Measurements from ENCODE around the gene ROCK1. TPM values are rescaled to one million over a fixed set of nuclear protein-coding genes. Genes with fewer than 3 reads are reported as not detected.
A peak's percentile ranks its signal among the peaks of the same experiment; 100 is the strongest.
"Not testable (repeated sequence)": the region's sequence is repeated elsewhere in the genome, so short reads cannot be mapped to it uniquely, and the experiment has no call there.

Gene ROCK1
- total RNA-seq, 6 donors from 2014 or later = 49.4 to 134 (median 75.9) TPM

DNA sequence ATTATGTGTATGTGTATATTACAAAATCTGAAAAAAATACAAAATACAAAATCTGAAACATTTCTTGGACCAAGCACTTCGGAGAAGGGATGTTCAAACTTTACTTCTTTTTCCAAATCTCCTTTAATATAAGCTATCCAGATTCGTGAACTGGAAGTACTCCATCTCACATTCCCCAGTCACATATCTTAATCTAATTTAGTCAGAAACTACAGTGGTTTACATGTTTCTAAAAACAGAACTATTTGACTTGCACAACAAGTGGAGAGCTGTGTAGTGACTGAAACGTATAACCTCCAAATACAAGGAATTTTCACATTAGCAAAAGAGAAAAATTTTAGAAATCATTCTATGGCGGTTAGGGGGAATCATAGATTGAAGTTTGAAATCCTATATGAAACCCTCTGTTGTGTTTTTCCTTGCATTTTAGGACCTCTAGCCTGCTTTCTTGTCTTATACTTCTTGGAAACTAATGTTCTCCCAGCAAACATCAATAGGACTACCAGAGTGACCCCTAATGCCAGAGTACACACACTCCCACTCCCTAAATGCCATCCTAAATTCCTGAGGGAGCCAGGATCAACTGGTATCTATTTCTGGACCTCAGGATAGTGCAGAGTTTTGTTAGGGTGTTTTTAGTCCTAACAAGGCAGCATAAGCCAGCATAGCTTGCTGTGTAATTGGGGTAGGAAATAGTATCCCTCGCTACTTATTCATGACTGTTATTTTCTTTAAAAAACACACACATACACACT lies 30.2 kb upstream of the ROCK1 start:
- Histone ChIP-seq H3K9me3 (no peaks in the 10 kb centered on the region), H3K4me3 (no peak overlapping the region), H3K27me3 (no peaks in the 10 kb centered on the region), H3K4me1 (no peaks in the 10 kb centered on the region), H3K36me3 (no peaks in the 10 kb centered on the region), H3K27ac (peak overlapping the region in 1 of 4 donors; percentile 19)
- no peak for TF ChIP-seq POLR2A (IDR thresholded peaks at IDR 0.05)
- TF ChIP-seq, protein P1, sequence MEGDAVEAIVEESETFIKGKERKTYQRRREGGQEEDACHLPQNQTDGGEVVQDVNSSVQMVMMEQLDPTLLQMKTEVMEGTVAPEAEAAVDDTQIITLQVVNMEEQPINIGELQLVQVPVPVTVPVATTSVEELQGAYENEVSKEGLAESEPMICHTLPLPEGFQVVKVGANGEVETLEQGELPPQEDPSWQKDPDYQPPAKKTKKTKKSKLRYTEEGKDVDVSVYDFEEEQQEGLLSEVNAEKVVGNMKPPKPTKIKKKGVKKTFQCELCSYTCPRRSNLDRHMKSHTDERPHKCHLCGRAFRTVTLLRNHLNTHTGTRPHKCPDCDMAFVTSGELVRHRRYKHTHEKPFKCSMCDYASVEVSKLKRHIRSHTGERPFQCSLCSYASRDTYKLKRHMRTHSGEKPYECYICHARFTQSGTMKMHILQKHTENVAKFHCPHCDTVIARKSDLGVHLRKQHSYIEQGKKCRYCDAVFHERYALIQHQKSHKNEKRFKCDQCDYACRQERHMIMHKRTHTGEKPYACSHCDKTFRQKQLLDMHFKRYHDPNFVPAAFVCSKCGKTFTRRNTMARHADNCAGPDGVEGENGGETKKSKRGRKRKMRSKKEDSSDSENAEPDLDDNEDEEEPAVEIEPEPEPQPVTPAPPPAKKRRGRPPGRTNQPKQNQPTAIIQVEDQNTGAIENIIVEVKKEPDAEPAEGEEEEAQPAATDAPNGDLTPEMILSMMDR (IDR thresholded peaks at IDR 0.05) = no peak
- TF ChIP-seq EP300 (IDR thresholded peaks at IDR 0.05) = no peak
- TF ChIP-seq POLR2AphosphoS5 (IDR thresholded peaks at IDR 0.05) = no peak
- DNase-seq = no peak
- no peak for ATAC-seq (ENCODE audit: low FRiP score in 2 of 2)
- WGBS, 2 donors = 56 to 63% methylated on average over 5 of the region's 5 CpGs

DNA sequence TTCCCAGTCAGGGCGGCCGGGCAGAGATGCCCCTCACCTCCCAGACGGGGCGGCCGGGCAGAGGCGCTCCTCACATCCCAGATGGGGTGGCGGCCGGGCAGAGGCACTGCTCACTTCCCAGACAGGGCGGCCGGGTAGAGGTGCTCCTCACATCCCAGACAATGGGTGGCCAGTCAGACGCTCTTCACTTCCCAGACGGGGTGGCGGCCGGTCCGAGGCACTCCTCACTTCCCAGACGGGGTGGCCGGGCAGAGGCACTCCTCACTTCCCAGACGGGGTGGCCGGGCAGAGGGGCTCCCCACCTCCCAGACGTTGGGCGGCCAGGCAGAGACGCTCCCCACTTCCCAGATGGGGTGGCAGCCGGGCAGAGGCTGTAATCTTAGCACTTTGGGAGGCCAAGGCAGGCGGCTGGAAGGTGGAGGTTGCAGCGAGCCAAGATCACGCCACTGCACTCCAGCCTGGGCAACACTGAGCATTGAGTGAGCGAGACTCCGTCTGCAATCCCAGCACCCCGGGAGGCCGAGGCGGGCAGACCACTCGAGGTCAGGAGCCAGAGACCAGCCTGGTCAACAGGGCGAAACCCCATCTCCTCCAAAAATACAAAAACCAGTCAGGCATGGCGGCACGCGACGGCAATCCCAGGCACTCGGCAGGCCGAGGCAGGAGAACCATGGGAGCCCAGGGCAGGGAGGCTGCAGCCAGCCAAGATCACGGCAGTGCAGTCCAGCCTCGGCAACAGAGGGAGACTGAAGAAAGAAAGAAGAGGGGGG lies 26.3 kb upstream of the ROCK1 start:
- not testable (repeated sequence) for H3K9me3 ChIP-seq; H3K27ac ChIP-seq; H3K36me3 ChIP-seq; H3K4me3 ChIP-seq; H3K27me3 ChIP-seq; ATAC-seq (ENCODE audit: low FRiP score in 2 of 2); H3K4me1 ChIP-seq
- peak in 1 of 2 donors; percentile 79 for DNase-seq
- WGBS, 2 donors = 96% methylated on average over 11 to 39 of the region's 41 CpGs

DNA sequence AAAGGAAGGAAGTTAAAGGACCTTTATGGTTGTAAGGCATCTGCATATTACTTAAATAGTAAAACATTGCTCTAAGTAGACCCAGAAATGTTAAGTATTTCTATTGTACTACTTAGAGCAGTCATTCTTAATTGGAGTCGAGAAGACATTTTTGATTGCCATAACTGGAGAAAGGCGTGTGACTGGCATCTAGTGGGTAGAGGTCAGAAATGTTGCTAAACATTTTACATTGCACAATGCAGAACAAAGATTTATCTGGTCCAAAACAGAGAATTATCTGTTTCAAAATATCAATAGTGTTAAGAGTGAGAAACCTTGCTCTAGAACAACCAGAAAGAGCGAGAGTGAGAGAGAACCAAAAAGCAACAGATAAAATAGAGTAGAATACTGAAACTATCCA lies 23.3 kb upstream of the ROCK1 start:
- no peak for DNase-seq
- H3K27ac ChIP-seq = no peak overlapping the region
- H3K9me3 ChIP-seq = no peaks in the 10 kb centered on the region
- TF ChIP-seq POLR2AphosphoS5 (IDR thresholded peaks at IDR 0.05) (no peak), EP300 (IDR thresholded peaks at IDR 0.05) (no peak), POLR2A (IDR thresholded peaks at IDR 0.05) (no peak)
- TF ChIP-seq, protein P1 (IDR thresholded peaks at IDR 0.05) = peak in 3 of 6 experiments; percentile 32 to 47 (median 33)
- ATAC-seq (ENCODE audit: low FRiP score in 2 of 2) = peak in 1 of 2 donors; percentile 66
- H3K36me3 ChIP-seq = no peaks in the 10 kb centered on the region
- H3K4me1 ChIP-seq = no peaks in the 10 kb centered on the region
- 42 to 54% methylated on average over 3 of the region's 3 CpGs for WGBS, 2 donors
- H3K4me3 ChIP-seq = no peak overlapping the region
- H3K27me3 ChIP-seq = no peaks in the 10 kb centered on the region

DNA sequence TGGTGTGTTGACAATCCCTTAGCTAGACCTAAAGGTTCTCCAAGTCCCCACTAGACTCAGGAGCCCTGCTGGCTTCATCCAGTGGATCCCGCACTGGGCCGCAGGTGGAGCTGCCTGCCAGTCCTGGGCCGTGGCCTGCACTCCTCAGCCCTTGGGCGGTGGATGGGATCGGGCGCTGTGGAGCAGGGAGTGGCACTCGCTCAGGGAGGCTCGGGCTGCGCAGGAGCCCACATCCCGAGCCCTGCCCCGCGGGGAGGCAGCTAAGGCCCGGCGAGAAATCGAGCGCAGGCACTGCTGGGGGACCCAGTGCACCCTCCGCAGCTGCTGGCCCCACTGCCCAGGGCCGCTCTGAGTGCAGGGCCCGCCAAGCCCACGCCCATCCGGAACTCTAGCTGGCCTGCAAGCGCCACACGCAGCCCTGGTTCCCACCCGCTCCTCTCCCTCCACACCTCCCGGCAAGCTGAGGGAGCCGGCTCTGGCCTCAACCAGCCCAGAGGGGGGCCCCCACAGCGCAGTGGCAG lies 20.8 kb upstream of the ROCK1 start:
- Histone ChIP-seq H3K4me1 (no peaks in the 10 kb centered on the region), H3K4me3 (no peak overlapping the region), H3K27ac (no peak overlapping the region), H3K36me3 (no peaks in the 10 kb centered on the region), H3K27me3 (no peaks in the 10 kb centered on the region), H3K9me3 (no peaks in the 10 kb centered on the region)
- peak in 1 of 2 donors; percentile 64 for DNase-seq
- WGBS, 2 donors = 86 to 94% methylated on average over 5 to 14 of the region's 27 CpGs
- TF ChIP-seq, protein P1 (IDR thresholded peaks at IDR 0.05) = no peak
- TF ChIP-seq POLR2A (IDR thresholded peaks at IDR 0.05) (no peak), EP300 (IDR thresholded peaks at IDR 0.05) (no peak), POLR2AphosphoS5 (IDR thresholded peaks at IDR 0.05) (no peak)
- no peak for ATAC-seq (ENCODE audit: low FRiP score in 2 of 2)

DNA sequence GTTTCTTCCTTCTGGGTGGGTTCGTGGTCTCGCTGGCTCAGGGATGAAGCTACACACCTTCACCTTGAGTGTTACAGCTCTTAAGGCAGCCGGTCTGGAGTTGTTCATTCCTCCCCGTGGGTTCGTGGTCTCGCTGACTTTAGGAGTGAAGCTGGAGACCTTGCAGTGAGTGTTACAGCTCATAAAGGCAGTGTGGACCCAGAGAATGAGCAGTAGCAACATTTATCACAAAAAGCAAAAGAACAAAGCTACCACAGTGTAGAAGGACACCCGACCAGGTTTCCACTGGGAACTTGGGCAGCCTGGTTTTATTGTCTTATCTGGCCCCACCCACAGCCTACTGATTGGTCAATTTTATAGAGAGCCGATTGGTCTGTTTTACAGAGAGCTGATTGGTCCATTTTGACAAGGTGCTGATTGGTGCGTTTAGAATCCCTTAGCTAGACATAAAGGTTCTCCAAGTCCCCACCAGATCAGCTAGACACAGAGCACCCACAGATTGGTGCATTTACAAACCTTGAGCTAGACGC lies 20.1 kb upstream of the ROCK1 start:
- Histone ChIP-seq H3K27me3 (no peaks in the 10 kb centered on the region), H3K4me3 (no peak overlapping the region), H3K27ac (no peak overlapping the region), H3K9me3 (no peaks in the 10 kb centered on the region), H3K36me3 (no peaks in the 10 kb centered on the region), H3K4me1 (no peaks in the 10 kb centered on the region)
- ATAC-seq (ENCODE audit: low FRiP score in 2 of 2) (no peak), DNase-seq (no peak)
- TF ChIP-seq POLR2AphosphoS5 (IDR thresholded peaks at IDR 0.05) (no peak), POLR2A (IDR thresholded peaks at IDR 0.05) (no peak), EP300 (IDR thresholded peaks at IDR 0.05) (no peak)
- TF ChIP-seq, protein P1 (IDR thresholded peaks at IDR 0.05) = no peak
- WGBS, 2 donors = 89 to 92% methylated on average over 10 of the region's 10 CpGs
